Epithelial cell of esophagus (primary cell): ENCODE measurements around the gene GOLGB1.

Experiments used
- DNase-seq: peaks from one replicate; pipeline ENCODE4 v3.0.0; 2010; ENCODE audit warnings: low read depth
- H3K4me3 ChIP-seq: 2 replicates; pipeline ENCODE4 v1.5.1; 2011; ENCODE audit warnings: mild to moderate bottlenecking, low read length, control low read depth
- TF ChIP-seq, protein P1 (sequence below): IDR thresholded peaks from 2 replicates; pipeline ENCODE4 v1.5.1; 2011; ENCODE audit warnings: low read depth, mild to moderate bottlenecking, low read length, control low read depth, inconsistent platforms; ENCODE audit not compliant: insufficient read depth; ENCODE audit errors: missing control alignments

The GOLGB1 gene

DNA sequence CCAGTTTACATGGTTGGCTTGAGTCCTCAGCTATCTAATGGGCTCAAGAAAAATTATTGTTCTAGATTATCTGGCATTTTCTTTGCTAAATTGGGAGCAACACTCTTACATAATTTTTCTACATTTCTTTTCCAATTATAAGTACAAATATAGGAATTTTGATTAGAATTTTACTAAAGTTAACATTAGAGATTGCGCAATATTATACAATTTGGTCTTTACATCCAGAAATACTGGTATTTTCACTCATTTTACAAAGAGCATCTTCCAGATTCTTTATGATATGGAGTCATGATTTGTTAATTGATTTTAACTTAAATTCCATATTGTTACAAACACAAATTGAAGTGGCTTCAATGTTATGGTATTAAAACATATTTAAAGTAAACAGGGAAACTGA lies 19.7 kb upstream of the GOLGB1 start:
- H3K4me3 ChIP-seq, result no peak overlapping the region
- no peak for DNase-seq
- TF ChIP-seq, protein P1, sequence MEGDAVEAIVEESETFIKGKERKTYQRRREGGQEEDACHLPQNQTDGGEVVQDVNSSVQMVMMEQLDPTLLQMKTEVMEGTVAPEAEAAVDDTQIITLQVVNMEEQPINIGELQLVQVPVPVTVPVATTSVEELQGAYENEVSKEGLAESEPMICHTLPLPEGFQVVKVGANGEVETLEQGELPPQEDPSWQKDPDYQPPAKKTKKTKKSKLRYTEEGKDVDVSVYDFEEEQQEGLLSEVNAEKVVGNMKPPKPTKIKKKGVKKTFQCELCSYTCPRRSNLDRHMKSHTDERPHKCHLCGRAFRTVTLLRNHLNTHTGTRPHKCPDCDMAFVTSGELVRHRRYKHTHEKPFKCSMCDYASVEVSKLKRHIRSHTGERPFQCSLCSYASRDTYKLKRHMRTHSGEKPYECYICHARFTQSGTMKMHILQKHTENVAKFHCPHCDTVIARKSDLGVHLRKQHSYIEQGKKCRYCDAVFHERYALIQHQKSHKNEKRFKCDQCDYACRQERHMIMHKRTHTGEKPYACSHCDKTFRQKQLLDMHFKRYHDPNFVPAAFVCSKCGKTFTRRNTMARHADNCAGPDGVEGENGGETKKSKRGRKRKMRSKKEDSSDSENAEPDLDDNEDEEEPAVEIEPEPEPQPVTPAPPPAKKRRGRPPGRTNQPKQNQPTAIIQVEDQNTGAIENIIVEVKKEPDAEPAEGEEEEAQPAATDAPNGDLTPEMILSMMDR, result no peak

DNA sequence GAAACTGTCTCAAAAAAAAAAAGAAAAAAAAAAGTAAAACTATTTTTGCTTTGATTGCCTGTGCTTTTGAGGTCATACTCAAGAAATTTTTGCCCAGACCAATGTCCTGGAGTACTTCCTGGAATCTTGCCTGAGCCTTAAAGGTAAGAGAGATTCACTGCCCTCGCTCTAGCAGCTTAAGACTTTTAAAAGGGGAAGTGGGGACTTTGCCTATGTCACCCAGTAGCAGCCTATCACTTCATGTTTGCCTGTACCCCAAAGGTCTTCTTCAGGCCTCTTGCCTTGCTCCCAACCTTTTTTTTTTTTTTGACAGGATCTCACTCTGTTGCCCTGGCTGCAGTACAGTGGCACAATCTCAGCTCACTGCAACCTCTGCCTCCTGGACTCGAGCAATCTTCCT lies 18.9 kb upstream of the GOLGB1 start:
- TF ChIP-seq, protein P1, result no peak
- H3K4me3 ChIP-seq, result no peak overlapping the region
- DNase-seq, result no peak

DNA sequence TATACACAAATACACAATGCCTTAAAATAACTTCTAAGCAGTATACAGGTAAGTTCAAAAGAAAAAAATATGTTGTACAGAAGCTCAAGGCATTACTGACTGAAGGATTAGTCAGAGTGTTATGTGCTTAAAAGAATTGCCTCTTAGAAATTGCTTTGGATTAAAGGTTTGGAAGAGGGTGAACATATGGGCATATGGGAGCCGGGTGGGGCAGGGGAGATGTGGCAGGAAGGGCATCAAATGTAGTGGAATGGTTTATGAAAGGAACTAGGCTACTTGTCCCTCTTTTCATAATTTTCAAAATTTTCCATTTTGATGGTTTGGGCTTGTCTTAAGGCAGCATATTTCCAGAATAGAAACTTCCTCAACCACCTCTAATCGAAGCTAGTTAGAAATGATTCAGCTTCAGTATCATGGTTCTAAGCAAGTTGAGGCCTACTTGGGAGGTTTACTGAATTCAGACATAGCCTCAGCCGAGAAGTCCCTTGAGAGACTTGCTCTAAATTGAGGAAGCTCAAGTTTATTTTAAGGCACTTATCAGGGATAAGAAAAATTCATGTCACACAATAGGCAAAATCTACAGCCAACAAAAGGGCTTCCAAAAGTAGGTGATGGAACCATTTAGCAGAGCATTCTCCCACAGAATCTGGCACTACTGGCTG lies 10.1 kb upstream of the GOLGB1 start:
- H3K4me3 ChIP-seq, result no peak overlapping the region
- TF ChIP-seq, protein P1, result no peak
- DNase-seq, result no peak

DNA sequence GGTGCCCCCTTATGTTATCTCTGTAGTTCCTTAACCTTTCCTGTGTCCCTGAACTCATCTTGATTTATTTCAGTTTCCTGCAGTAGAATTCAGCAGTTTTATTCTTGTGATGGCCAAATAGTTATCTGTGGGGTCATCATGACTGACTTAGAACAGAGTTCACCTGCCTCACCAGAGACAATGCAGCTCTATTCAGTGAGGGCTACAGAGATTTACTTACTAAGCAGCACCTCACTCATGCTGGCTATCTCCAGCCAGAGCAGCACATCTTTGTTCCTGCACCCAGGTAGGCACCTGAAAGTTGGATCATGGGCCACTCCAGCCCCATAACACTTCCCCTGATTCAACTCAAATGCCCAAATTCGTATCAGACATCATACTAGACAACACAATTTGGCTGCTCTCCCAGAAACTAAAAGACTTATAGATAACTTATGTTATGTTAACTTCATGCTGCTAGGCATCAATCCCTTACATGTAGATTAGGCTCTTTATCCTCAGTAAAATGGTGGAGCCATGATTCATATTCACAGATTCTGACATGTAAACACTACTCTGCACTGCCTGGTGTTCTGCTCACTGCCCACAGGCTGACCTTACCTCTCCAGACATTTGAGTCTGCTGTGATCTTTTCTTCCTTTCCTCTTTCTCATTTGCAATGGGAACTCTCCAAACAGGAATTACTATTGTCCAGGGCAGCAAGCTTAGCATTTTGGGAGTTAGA lies 9.3 kb upstream of the GOLGB1 start:
- DNase-seq, result peak; percentile 25
- TF ChIP-seq, protein P1, result no peak

DNA sequence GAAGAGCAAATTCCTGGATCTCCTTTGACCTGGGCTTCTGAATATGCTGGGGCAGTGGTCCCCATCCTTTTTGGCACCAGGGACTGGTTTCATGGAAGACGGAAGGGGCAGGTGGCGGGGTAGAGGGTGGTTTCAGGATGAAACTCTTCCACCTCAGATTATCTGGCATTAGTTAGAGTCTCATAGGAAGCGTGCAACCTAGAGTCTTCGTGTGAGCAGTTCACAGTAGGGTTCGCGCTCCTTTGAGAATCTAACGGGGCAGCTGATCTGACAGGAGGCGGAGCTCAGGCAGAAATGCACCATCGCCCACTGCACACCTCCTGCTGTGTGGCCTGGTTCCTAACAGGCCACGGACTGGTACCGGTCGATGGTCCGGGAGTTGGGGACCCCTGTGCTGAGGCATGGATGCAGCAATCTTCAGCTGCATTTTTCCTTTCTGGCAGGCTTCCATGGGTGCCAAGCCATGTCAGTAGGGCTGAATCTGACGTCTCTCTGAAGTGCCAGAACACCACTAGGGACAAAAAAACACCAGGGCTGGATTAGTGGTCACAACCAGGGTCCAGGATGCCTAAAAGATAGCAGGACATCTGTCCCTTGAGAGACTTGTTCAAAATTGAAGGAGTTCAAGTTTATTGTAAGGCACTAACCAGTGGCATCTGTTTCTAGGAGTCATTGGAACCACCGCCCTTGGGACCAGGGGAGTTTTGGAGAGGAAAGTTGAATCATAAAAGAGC lies 8.4 kb upstream of the GOLGB1 start:
- no peak for DNase-seq
- H3K4me3 ChIP-seq, result no peak overlapping the region
- TF ChIP-seq, protein P1, result no peak

More for the DNA sequence above, 9.3 kb upstream of the GOLGB1 start:
- no peak overlapping the region for H3K4me3 ChIP-seq

DNA sequence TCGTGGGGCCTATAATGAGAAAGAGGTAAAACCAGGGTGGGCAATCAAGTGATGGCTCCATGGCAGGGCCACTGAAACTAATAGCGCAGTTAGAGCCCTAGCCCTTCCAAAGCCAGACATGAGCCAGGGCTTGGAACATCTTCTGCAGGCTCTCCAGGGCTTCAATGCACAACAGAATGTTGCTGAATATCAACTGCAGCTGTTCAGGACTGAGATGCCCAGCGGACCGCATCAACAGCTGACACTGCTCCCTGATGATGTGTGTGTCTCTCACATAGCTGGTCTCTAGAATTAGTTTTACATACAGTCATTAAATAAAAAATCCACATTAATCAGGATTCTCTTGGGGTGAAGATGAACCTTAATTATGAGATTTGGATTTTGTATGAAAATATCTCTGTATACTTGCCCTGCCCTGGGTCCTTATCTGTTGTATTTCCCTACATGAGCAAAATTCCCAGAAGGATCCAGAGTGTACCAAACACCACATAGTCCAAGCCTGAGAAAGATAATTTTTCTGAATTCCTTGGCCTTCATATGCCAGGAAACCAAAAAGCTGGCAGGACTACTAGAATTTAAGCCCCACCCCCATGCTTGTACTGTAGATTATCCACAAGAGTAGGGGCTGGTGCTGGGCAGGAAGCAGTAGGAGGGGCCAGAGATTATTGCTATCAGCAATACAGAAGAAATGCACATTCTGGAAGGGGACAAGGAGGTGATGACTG lies 7.7 kb upstream of the GOLGB1 start:
- TF ChIP-seq, protein P1, result no peak
- H3K4me3 ChIP-seq, result no peak overlapping the region
- DNase-seq, result no peak
